Thymus (tissue), 11 donors: Measurements from ENCODE around the gene KIF20B. TPM values are rescaled to one million over a fixed set of nuclear protein-coding genes. Genes with fewer than 3 reads are reported as not detected.

ENCODE experiments used
- DNase-seq, 9 donors: peaks; one replicate each; pipeline ENCODE4 v3.0.0-alpha.2; 2013; ENCODE audit warnings: low spot score in 9 of 9, low read depth in 6 of 9, missing footprints in 1 of 9
- H3K27ac ChIP-seq, 2 donors: one replicate each; pipeline ENCODE4 v1.5.1; 2013; ENCODE audit warnings: control low read depth in 1 of 2, low read depth in 1 of 2, low read length in 1 of 2, mild to moderate bottlenecking in 1 of 2, moderate library complexity in 1 of 2
- H3K27me3 ChIP-seq, 2 donors: one replicate each; pipeline ENCODE4 v1.5.1; 2013; ENCODE audit warnings: low read length in 1 of 2; ENCODE audit not compliant: control insufficient read depth in 2 of 2, insufficient read depth in 1 of 2
- H3K36me3 ChIP-seq, 2 donors: one replicate each; pipeline ENCODE4 v1.5.1; 2013; ENCODE audit warnings: low read length in 1 of 2, mild to moderate bottlenecking in 1 of 2, moderate library complexity in 1 of 2; ENCODE audit not compliant: control insufficient read depth in 2 of 2, insufficient read depth in 2 of 2
- H3K4me1 ChIP-seq, 2 donors: one replicate each; pipeline ENCODE4 v1.5.1; 2013; ENCODE audit warnings: low read length in 2 of 2; ENCODE audit not compliant: control insufficient read depth in 2 of 2, insufficient read depth in 2 of 2
- H3K4me3 ChIP-seq, 2 donors: one replicate each; pipeline ENCODE4 v1.5.1; 2013; ENCODE audit warnings: low read length in 2 of 2, control low read depth in 1 of 2, mild to moderate bottlenecking in 1 of 2
- H3K9me3 ChIP-seq, 2 donors: one replicate each; pipeline ENCODE4 v1.5.1; 2013; ENCODE audit warnings: low read length in 1 of 2, mild to moderate bottlenecking in 1 of 2; ENCODE audit not compliant: control insufficient read depth in 2 of 2, insufficient read depth in 1 of 2
- WGBS: extraction: QIAGEN DNeasy Blood & Tissue Kit; methylation state at CpG from one replicate; pipeline ENCODE4 v1.1.7; 2013; 5-methylcytosine and 5-hydroxymethylcytosine counted together
- polyA plus RNA-seq: library from polyadenylated mRNA; stranded (reverse); fragments of 200-250 nt; gene quantifications from one replicate; pipeline ENCODE4 v1.2.3, GENCODE V29; 2013
- total RNA-seq: library from RNA; stranded (reverse); fragments of 120-200 nt; gene quantifications from one replicate; pipeline ENCODE4 v1.2.4, GENCODE V29; 2013
- donor health status: healthy.

The KIF20B gene
- total and polyA plus RNA-seq, 2 donors, result 4.4 to 21.6 TPM

GRCh38 chr10:89702121-89702480 is 711 bp downstream of the KIF20B start:
- peak overlapping the region; percentile 63 to 80 for H3K4me3 ChIP-seq
- no peaks in the 10 kb centered on the region for H3K9me3 ChIP-seq
- DNase-seq, result peak in 3 of 9 donors; percentile 13 to 40 (median 29)
- H3K36me3 ChIP-seq, result no peaks in the 10 kb centered on the region
- H3K4me1 ChIP-seq, result peaks cover 2 to 11% of the 10 kb centered on the region in 2 donors
- no peaks in the 10 kb centered on the region for H3K27me3 ChIP-seq
- WGBS, result 42% methylated on average over 7 of the region's 7 CpGs
- H3K27ac ChIP-seq, result peak overlapping the region; percentile 3 to 84

GRCh38 chr10:89705466-89705865 is 4.1 kb downstream of the KIF20B start:
- H3K36me3 ChIP-seq, result peaks cover 0 to 5% of the 10 kb centered on the region in 2 donors
- no peaks in the 10 kb centered on the region for H3K27me3 ChIP-seq
- H3K27ac ChIP-seq, result no peak overlapping the region
- no peak overlapping the region for H3K4me3 ChIP-seq
- H3K9me3 ChIP-seq, result no peaks in the 10 kb centered on the region
- peaks cover 2 to 11% of the 10 kb centered on the region in 2 donors for H3K4me1 ChIP-seq
- WGBS, result 96% methylated on average over 3 of the region's 3 CpGs
- DNase-seq, result no peak

- Histone ChIP-seq H3K27me3 (no peaks in the 10 kb centered on the region), H3K4me3 (no peak overlapping the region), H3K27ac (no peak overlapping the region), H3K4me1 (peaks cover 2 to 11% of the 10 kb centered on the region in 2 donors), H3K36me3 (peaks cover 0 to 5% of the 10 kb centered on the region in 2 donors), H3K9me3 (no peaks in the 10 kb centered on the region)
- no peak for DNase-seq
Observed at GRCh38 chr10:89706011-89706410, 4.6 kb downstream of the KIF20B start.

DNA sequence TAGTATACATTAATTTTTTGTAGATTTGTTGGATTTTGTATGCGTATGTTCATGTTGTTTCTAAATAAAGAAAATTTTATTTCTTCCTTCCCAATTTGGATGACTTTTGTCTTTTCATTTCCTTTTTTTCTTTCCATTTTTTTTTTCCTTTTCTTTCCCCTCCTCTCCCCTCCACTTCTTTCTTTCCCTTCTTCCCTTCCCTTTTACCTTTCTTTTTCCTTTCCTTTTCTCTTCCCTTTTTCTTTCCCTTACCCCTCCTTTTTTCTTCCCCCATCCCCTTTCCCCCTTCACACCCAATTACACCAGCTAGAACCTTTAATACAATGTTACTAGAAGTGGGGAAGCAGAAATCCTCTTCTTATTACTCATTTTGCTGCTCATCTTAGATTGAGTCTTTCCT is 6.0 kb downstream of the KIF20B start:
- 95% methylated on average over 1 of the region's 1 CpG for WGBS
- peaks cover 0 to 7% of the 10 kb centered on the region in 2 donors for H3K4me1 ChIP-seq
- DNase-seq, result no peak
- no peaks in the 10 kb centered on the region for H3K9me3 ChIP-seq
- peaks cover 3 to 10% of the 10 kb centered on the region in 2 donors for H3K36me3 ChIP-seq
- H3K27me3 ChIP-seq, result no peaks in the 10 kb centered on the region
- no peak overlapping the region for H3K27ac ChIP-seq
- no peak overlapping the region for H3K4me3 ChIP-seq

GRCh38 chr10:89710753-89711152 is 9.4 kb downstream of the KIF20B start:
- H3K4me3 ChIP-seq, result no peak overlapping the region
- H3K27me3 ChIP-seq, result no peaks in the 10 kb centered on the region
- DNase-seq, result no peak
- no peaks in the 10 kb centered on the region for H3K9me3 ChIP-seq
- no peaks in the 10 kb centered on the region for H3K4me1 ChIP-seq
- H3K27ac ChIP-seq, result no peak overlapping the region
- 97% methylated on average over 3 of the region's 3 CpGs for WGBS
- H3K36me3 ChIP-seq, result peaks cover 3 to 11% of the 10 kb centered on the region in 2 donors

GRCh38 chr10:89734616-89735015 is 33.2 kb downstream of the KIF20B start:
- WGBS, result 98% methylated on average over 3 of the region's 3 CpGs
- no peak overlapping the region for H3K27ac ChIP-seq

DNA sequence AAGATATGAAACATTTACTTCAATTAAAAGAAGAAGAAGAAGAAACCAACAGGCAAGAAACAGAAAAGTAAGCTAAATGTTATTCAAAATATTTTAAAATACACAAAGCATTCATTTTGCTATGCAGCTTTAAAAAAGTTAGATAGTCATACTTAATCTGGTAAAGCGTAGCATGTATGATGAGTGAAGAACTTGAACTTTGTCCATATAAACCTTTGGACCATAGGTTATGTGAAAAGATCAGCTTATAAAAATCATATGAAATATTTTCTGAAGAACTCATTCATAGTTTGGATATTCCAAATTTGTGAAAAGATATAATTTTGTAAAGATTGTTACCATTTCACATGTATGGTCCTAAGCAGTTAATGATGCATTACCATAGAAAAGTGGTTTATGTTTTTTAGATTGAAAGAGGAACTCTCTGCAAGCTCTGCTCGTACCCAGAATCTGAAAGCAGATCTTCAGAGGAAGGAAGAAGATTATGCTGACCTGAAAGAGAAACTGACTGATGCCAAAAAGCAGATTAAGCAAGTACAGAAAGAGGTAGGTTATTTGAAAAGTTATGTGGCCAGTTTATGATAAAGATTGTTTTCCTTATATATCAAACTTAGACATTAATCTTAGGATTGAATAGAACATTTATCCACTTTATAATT is 37.3 kb downstream of the KIF20B start:
- Histone ChIP-seq H3K27ac (no peak overlapping the region), H3K27me3 (no peaks in the 10 kb centered on the region), H3K4me1 (no peaks in the 10 kb centered on the region), H3K36me3 (peaks cover 0 to 38% of the 10 kb centered on the region in 2 donors), H3K4me3 (no peak overlapping the region), H3K9me3 (no peaks in the 10 kb centered on the region)
- WGBS, result 59% methylated on average over 2 of the region's 2 CpGs
- peak in 2 of 9 donors; percentile 5 to 29 for DNase-seq

More at GRCh38 chr10:89734616-89735015, 33.2 kb downstream of the KIF20B start:
- Histone ChIP-seq H3K27me3 (no peaks in the 10 kb centered on the region), H3K4me3 (no peak overlapping the region), H3K4me1 (no peaks in the 10 kb centered on the region), H3K36me3 (peaks cover 3 to 38% of the 10 kb centered on the region in 2 donors), H3K9me3 (no peaks in the 10 kb centered on the region)
- DNase-seq, result no peak

- peaks cover 5 to 41% of the 10 kb centered on the region in 2 donors for H3K36me3 ChIP-seq
Observed at GRCh38 chr10:89741126-89741762, 39.9 kb downstream of the KIF20B start.

DNA sequence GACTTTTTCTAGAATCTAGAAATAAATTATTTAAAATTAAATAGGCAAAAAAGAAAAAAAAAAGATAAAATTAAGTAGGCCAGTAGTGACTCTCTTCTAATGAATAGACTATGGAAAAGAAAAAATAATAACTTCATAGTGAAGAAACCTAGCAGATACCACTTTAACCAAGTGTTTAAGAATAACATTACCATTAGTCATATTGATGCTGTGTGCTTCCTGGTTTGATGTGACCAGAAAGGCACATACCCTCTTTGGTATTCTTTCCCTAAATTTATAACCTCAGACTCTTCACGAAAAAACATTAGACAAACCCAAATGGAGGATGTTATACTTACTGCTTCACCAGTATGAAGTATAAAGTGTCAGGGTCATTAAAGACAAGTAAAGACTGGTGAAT is 42.6 kb downstream of the KIF20B start:
- peaks cover 8 to 34% of the 10 kb centered on the region in 2 donors for H3K36me3 ChIP-seq
- no peak for DNase-seq
- no peak overlapping the region for H3K27ac ChIP-seq
- no peaks in the 10 kb centered on the region for H3K4me1 ChIP-seq
- no peaks in the 10 kb centered on the region for H3K27me3 ChIP-seq
- no peak overlapping the region for H3K4me3 ChIP-seq
- H3K9me3 ChIP-seq, result no peaks in the 10 kb centered on the region
- WGBS, result 96% methylated on average over 1 of the region's 1 CpG

More at GRCh38 chr10:89741126-89741762, 39.9 kb downstream of the KIF20B start:
- Histone ChIP-seq H3K27me3 (no peaks in the 10 kb centered on the region), H3K4me3 (no peak overlapping the region), H3K9me3 (no peaks in the 10 kb centered on the region), H3K27ac (no peak overlapping the region), H3K4me1 (no peaks in the 10 kb centered on the region)
- WGBS, result 97% methylated on average over 4 of the region's 4 CpGs
- DNase-seq, result no peak
